Measurements from ENCODE around the gene GLCCI1. TPM values are rescaled to one million over a fixed set of nuclear protein-coding genes. Genes with fewer than 3 reads are reported as not detected.

GLCCI1 gene
- total and polyA plus RNA-seq, 2 of the 8 experiments (the other 6 are each of a cell fraction or from before 2014, with no cell fraction given) = 12.4 to 27.7 TPM

DNA sequence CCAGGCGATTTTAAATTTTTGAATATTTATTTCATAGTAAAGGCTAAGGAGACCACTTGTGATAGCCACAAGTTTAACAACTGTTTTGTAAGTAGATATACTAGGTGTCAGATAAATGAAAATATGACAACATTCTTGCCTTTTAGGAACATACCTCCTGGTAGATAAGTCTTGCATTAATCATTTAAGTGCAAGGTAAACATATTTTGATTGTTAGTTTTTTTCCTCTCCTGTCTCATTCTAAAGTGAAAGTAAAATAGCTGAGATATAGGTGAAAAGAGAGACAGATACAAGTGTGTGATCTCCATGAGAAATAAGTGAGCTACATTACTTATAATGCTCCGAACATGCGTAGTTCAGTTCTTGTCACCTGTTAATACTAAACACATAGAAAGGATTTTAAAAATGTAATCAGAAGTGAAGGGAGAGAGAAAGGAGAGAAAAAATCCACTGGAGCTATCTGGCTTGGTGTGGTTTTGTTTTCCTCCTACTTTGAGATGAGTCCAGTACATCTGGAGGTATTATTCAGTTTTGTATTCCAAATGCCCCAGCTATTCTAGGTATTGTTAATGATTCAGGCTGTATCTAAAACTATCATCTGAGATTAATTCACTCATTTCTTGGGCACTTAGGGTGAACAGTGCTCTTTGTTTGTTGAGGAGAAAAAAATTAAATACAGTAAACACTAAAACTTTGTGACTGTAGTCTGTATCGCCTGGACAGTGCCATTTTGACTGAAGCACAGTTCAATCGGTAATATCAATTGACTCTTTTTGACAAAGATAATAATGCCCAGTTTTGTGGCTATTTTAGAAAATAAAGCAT lies 21.2 kb downstream of the GLCCI1 start:
- Histone ChIP-seq H3K9ac (replicated peaks in 1 of 4; ENCODE audit: extremely low read depth in 1 of 4, low read depth in 3 of 4, low read length in 3 of 4) (no peak overlapping the region), H3K4ac (replicated peaks; ENCODE audit: insufficient read length, low read depth, low read length) (no peak overlapping the region), H2BK120ac (replicated peaks; ENCODE audit: low read depth, low read length) (no peak overlapping the region), H2BK12ac (ENCODE audit: low read depth, low read length) (no peak overlapping the region), H3K14ac (ENCODE audit: insufficient read length) (no peak overlapping the region), H4K8ac (ENCODE audit: extremely low read depth, insufficient read depth, low read length) (no peak overlapping the region), H3K23me2 (ENCODE audit: low read depth, low read length) (no peaks in the 10 kb centered on the region), H3K4me3 (ENCODE audit: extremely low read depth in 1 of 4, insufficient read depth in 2 of 4, low read depth in 3 of 4, low read length in 4 of 4) (no peak overlapping the region), H4K5ac (ENCODE audit: insufficient read length, low read depth, low read length) (no peak overlapping the region), H3K4me2 (ENCODE audit: insufficient read depth in 1 of 2, low read depth in 2 of 2, low read length in 2 of 2) (no peak overlapping the region), H3K79me2 (ENCODE audit: control insufficient read depth in 1 of 2, insufficient read depth in 2 of 2, low read length in 2 of 2) (peaks cover 0 to 85% of the 10 kb centered on the region in 2 experiments; a peak in 2 of 4 replicates), H4K91ac (replicated peaks; ENCODE audit: insufficient read length, low read length) (no peak overlapping the region), H2BK15ac (ENCODE audit: low read length) (no peak overlapping the region), H3K56ac (replicated peaks; ENCODE audit: insufficient read length, low read depth, low read length) (no peak overlapping the region), H3K23ac (ENCODE audit: insufficient read length) (no peak overlapping the region), H3K79me1 (ENCODE audit: low read depth, low read length) (no peaks in the 10 kb centered on the region), H3K36me3 (ENCODE audit: control insufficient read depth in 2 of 4, insufficient read depth in 4 of 4, low read length in 3 of 4) (no peaks in the 10 kb centered on the region; a peak in 4 of 8 replicates), H3K18ac (ENCODE audit: extremely low read depth, low read length) (no peak overlapping the region), H3K4me1 (replicated peaks in 1 of 4; ENCODE audit: control insufficient read depth in 3 of 4, insufficient read depth in 4 of 4, low read length in 3 of 4) (no peaks in the 10 kb centered on the region), H3K27ac (ENCODE audit: low read depth, low read length) (no peak overlapping the region), H2BK20ac (ENCODE audit: low read length) (no peak overlapping the region), H4K20me1 (replicated peaks in 1 of 2; ENCODE audit: control insufficient read depth in 1 of 2, insufficient read depth in 2 of 2, low read length in 2 of 2) (no peaks in the 10 kb centered on the region), H2AFZ (ENCODE audit: low read length) (no peak overlapping the region), H2BK5ac (ENCODE audit: low read depth, low read length) (no peak overlapping the region), H3K9me3 (ENCODE audit: insufficient read depth in 2 of 2, low read depth in 1 of 2, low read length in 1 of 2) (peaks cover 4 to 5% of the 10 kb centered on the region in 2 experiments; a peak in 2 of 4 replicates), H2AK5ac (ENCODE audit: low read depth, low read length) (no peak overlapping the region), H3K27me3 (replicated peaks in 1 of 4; ENCODE audit: control insufficient read depth in 3 of 4, extremely low read depth in 1 of 4, insufficient read depth in 3 of 4, low read length in 3 of 4) (no peaks in the 10 kb centered on the region)
- FAIRE-seq (no peak), DNase-seq (ENCODE audit: low read depth in 1 of 2, low spot score in 2 of 2) (no peak)
- POLR2A ChIA-PET (ENCODE audit: partially characterized antibody) = no interaction called here
- 91% methylated on average over 5 of the region's 5 CpGs; no CpG with 5 or more reads in 1 of the 2 experiments for WGBS, 2 experiments (ENCODE audit: extremely low coverage in 1 of 2, insufficient coverage in 1 of 2, insufficient read length in 1 of 2, insufficient replicate concordance in 2 of 2, low coverage in 1 of 2, low lambda C conversion rate in 2 of 2, missing lambda C conversion rate in 1 of 2)
- CTCF ChIA-PET (ENCODE audit: partially characterized antibody) = interaction anchor here (0.7 to 1.6 kb wide), 3 partner anchors 10 to 638 kb away, joined by 3 to 5 read pairs (median 3); no protein-coding TSS in a partner anchor
- no peak for TF ChIP-seq CHD2 (IDR thresholded peaks at IDR 0.05; ENCODE audit: low read length)
- no peak for TF ChIP-seq SIX5 (IDR thresholded peaks at IDR 0.05; ENCODE audit: low read depth, low read length)
- no peak for TF ChIP-seq RBBP5 (IDR thresholded peaks at IDR 0.05; ENCODE audit: borderline replicate concordance, low read depth, low read length)
- TF ChIP-seq, protein P1, sequence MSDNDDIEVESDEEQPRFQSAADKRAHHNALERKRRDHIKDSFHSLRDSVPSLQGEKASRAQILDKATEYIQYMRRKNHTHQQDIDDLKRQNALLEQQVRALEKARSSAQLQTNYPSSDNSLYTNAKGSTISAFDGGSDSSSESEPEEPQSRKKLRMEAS (IDR thresholded peaks at IDR 0.05) = no peak
- no peak for TF ChIP-seq BRCA1 (IDR thresholded peaks at IDR 0.05; ENCODE audit: low read depth, low read length)
- TF ChIP-seq SIN3A (conservative IDR thresholded peaks at IDR 0.05 in 1 of 2, IDR thresholded peaks at IDR 0.05 in 1 of 2; ENCODE audit: low read depth in 1 of 2, low read length in 2 of 2) = no peak
- TF ChIP-seq JUND (IDR thresholded peaks at IDR 0.05; ENCODE audit: low read length) = no peak
- TF ChIP-seq CBX5 (IDR thresholded peaks at IDR 0.05; ENCODE audit: low read depth, low read length) = no peak
- no peak for TF ChIP-seq POU5F1 (IDR thresholded peaks at IDR 0.05; ENCODE audit: low read depth, low read length)
- no peak for TF ChIP-seq POLR2A (IDR thresholded peaks at IDR 0.05; ENCODE audit: control extremely low read depth in 1 of 2, low read depth in 2 of 2, low read length in 2 of 2)
- TF ChIP-seq EP300 (IDR thresholded peaks at IDR 0.05; ENCODE audit: borderline replicate concordance in 1 of 2, low read depth in 2 of 2, low read length in 2 of 2) = no peak
- TF ChIP-seq KDM5A (IDR thresholded peaks at IDR 0.05; ENCODE audit: low read length) = no peak
- TF ChIP-seq EGR1 (IDR thresholded peaks at IDR 0.05; ENCODE audit: borderline replicate concordance, low read depth, low read length) = no peak
